MM.1S (cell line): Measurements from ENCODE around the gene CNTNAP2.

ENCODE experiments used
- DNase-seq: peaks from one replicate; pipeline ENCODE4 v3.0.0-alpha.2; 2015
- H2AFZ ChIP-seq: fragments of 300-600 bp; sonication (generic); 2 replicates; pipeline ENCODE4 v1.6.0; 2016; ENCODE audit warnings: antibody characterized with exemption, low read length
- H3F3A ChIP-seq: fragments of 300-600 bp; sonication (generic); 2 replicates; pipeline ENCODE4 v1.6.1; 2016; ENCODE audit warnings: mild to moderate bottlenecking, antibody characterized with exemption, low read length, moderate library complexity, mixed read lengths; ENCODE audit not compliant: insufficient read depth
- H3K27ac ChIP-seq: fragments of 300-600 bp; sonication (generic); 2 replicates; pipeline ENCODE4 v1.5.1; 2016; ENCODE audit warnings: mild to moderate bottlenecking, low read length
- H3K27me3 ChIP-seq: fragments of 300-600 bp; sonication (generic); replicated peaks from 2 replicates; pipeline ENCODE4 v1.6.0; 2016; ENCODE audit warnings: low read length; ENCODE audit not compliant: insufficient read depth
- H3K36me3 ChIP-seq: fragments of 300-600 bp; sonication (generic); replicated peaks from 2 replicates; pipeline ENCODE4 v1.6.1; 2016; ENCODE audit warnings: mild to moderate bottlenecking, low read length, mixed read lengths; ENCODE audit not compliant: insufficient read depth
- H3K4me1 ChIP-seq: fragments of 300-600 bp; sonication (generic); 2 replicates; pipeline ENCODE4 v1.6.1; 2016; ENCODE audit warnings: low read length, mixed read lengths
- H3K4me2 ChIP-seq: fragments of 300-600 bp; sonication (generic); 2 replicates; pipeline ENCODE4 v1.6.0; 2016; ENCODE audit warnings: low read depth, low read length
- H3K4me3 ChIP-seq: fragments of 300-600 bp; sonication (generic); 2 replicates; pipeline ENCODE4 v1.5.1; 2016; ENCODE audit warnings: low read length, mixed read lengths
- H3K79me2 ChIP-seq: fragments of 300-600 bp; sonication (generic); 2 replicates; pipeline ENCODE4 v1.6.1; 2016; ENCODE audit warnings: mixed run types, low read length, mixed read lengths
- H3K9ac ChIP-seq: fragments of 300-600 bp; sonication (generic); 2 replicates; pipeline ENCODE4 v1.6.1; 2016; ENCODE audit warnings: low read length, mixed read lengths
- H3K9me2 ChIP-seq: fragments of 300-600 bp; sonication (generic); replicated peaks from 2 replicates; pipeline ENCODE4 v1.6.1; 2016; ENCODE audit warnings: mild to moderate bottlenecking, low read length, mixed read lengths; ENCODE audit not compliant: insufficient read depth
- H3K9me3 ChIP-seq: fragments of 300-600 bp; sonication (generic); replicated peaks from 2 replicates; pipeline ENCODE4 v1.6.1; 2016; ENCODE audit warnings: mild to moderate bottlenecking, low read length, mixed read lengths; ENCODE audit not compliant: insufficient read depth
- H4K20me1 ChIP-seq: fragments of 300-600 bp; sonication (generic); 2 replicates; pipeline ENCODE4 v1.6.1; 2016; ENCODE audit warnings: mild to moderate bottlenecking, low read length, moderate library complexity, mixed read lengths; ENCODE audit not compliant: insufficient read depth
- EZH2 ChIP-seq: fragments of 300-600 bp; sonication (generic); optimal IDR thresholded peaks from 2 replicates; pipeline ENCODE3; 2017; ENCODE audit warnings: low read depth, mild to moderate bottlenecking, antibody characterized with exemption, low read length, mixed read lengths
- EZH2phosphoT487 ChIP-seq: fragments of 300-600 bp; sonication (generic); IDR thresholded peaks from 2 replicates; pipeline ENCODE4 v1.6.1; 2018; ENCODE audit warnings: antibody characterized with exemption, low read length
- TF ChIP-seq, protein P1 (sequence below): fragments of 300-600 bp; sonication (generic); IDR thresholded peaks from 2 replicates; pipeline ENCODE4 v1.5.1; 2016; ENCODE audit warnings: antibody characterized with exemption, low read length, mixed read lengths

The CNTNAP2 gene

DNA sequence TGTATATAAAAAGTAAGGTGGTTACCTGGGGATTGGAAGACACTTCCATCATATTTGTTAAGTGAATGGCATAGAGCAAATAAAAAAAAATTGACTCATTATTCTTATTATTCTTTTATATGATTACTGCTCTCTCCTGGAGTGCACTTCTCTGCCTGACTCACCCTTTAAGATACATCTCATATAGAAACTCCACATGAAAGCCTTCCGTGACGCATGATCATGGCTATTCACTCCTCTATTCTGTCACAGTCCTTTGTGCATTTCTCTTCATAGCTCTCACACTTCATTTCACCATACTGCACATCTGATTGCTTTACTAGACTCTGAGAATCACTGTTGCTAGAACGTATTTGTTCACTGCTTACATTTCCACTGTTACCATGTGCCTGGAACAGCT, 597.3 kb downstream of the CNTNAP2 start:
- TF ChIP-seq EZH2phosphoT487 (no peak), EZH2 (no peak)
- TF ChIP-seq, protein P1, sequence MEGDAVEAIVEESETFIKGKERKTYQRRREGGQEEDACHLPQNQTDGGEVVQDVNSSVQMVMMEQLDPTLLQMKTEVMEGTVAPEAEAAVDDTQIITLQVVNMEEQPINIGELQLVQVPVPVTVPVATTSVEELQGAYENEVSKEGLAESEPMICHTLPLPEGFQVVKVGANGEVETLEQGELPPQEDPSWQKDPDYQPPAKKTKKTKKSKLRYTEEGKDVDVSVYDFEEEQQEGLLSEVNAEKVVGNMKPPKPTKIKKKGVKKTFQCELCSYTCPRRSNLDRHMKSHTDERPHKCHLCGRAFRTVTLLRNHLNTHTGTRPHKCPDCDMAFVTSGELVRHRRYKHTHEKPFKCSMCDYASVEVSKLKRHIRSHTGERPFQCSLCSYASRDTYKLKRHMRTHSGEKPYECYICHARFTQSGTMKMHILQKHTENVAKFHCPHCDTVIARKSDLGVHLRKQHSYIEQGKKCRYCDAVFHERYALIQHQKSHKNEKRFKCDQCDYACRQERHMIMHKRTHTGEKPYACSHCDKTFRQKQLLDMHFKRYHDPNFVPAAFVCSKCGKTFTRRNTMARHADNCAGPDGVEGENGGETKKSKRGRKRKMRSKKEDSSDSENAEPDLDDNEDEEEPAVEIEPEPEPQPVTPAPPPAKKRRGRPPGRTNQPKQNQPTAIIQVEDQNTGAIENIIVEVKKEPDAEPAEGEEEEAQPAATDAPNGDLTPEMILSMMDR, result no peak
- Histone ChIP-seq H3K36me3 (no peaks in the 10 kb centered on the region), H3K27me3 (no peaks in the 10 kb centered on the region), H2AFZ (no peak overlapping the region), H4K20me1 (no peaks in the 10 kb centered on the region), H3K9me3 (no peaks in the 10 kb centered on the region), H3K27ac (no peak overlapping the region), H3K4me3 (no peak overlapping the region), H3F3A (no peaks in the 10 kb centered on the region), H3K79me2 (no peaks in the 10 kb centered on the region), H3K9ac (no peak overlapping the region), H3K4me1 (no peaks in the 10 kb centered on the region), H3K4me2 (no peak overlapping the region), H3K9me2 (no peaks in the 10 kb centered on the region)
- no peak for DNase-seq

DNA sequence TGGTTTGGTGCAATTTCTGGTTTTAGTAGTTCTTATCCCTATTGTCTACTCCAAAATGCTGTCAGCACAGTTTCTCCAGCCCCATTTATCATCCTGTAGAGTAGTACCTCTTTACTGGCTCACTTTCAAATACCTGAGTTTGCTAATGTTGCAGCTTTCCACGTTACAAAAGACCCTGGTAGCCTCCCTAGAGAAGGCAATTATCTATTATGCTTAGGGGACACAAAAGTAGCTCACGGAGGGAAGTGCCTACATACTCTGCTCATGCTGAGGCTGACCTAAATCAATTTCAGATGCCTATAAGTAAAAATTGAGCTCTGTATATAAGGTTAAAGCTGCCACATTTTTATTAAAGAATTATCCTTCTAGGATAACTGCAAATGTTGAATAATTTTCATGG, 603.6 kb downstream of the CNTNAP2 start:
- no peaks in the 10 kb centered on the region for H3K36me3 ChIP-seq
- H3F3A ChIP-seq, result no peaks in the 10 kb centered on the region
- no peaks in the 10 kb centered on the region for H3K9me3 ChIP-seq
- H3K9ac ChIP-seq, result no peak overlapping the region
- no peak overlapping the region for H2AFZ ChIP-seq
- no peak overlapping the region for H3K4me2 ChIP-seq
- H3K27me3 ChIP-seq, result no peaks in the 10 kb centered on the region
- no peaks in the 10 kb centered on the region for H3K79me2 ChIP-seq
- no peaks in the 10 kb centered on the region for H3K4me1 ChIP-seq
- no peak overlapping the region for H3K27ac ChIP-seq
- no peak for DNase-seq
- H3K9me2 ChIP-seq, result no peaks in the 10 kb centered on the region
- TF ChIP-seq, protein P1, result no peak
- TF ChIP-seq EZH2phosphoT487 (no peak), EZH2 (no peak)
- H3K4me3 ChIP-seq, result no peak overlapping the region
- no peaks in the 10 kb centered on the region for H4K20me1 ChIP-seq

DNA sequence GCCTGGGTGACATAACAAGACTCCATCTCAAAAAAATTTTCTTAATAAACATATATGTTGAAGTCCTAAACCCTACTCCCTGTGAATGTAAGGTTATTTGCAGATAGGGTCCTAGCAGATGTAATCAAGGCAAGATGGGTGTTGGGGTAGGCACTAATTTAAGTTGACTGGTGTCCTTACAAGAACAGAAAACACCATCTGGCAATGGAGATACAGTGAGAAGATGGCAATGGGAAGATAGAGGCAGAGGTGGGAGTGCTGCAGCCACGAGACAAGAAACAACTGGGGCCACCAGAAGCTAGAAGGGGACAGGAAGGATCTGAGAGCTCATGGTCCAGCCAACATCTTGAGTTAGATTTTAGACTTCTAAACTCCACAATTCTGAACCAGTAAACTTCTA, 606.4 kb downstream of the CNTNAP2 start:
- Histone ChIP-seq H3K9ac (no peak overlapping the region), H3K79me2 (no peaks in the 10 kb centered on the region), H3K27ac (no peak overlapping the region), H3K27me3 (no peaks in the 10 kb centered on the region), H4K20me1 (no peaks in the 10 kb centered on the region), H3K9me3 (no peaks in the 10 kb centered on the region), H2AFZ (no peak overlapping the region), H3K4me3 (no peak overlapping the region), H3F3A (no peaks in the 10 kb centered on the region), H3K4me1 (no peaks in the 10 kb centered on the region), H3K4me2 (no peak overlapping the region), H3K36me3 (no peaks in the 10 kb centered on the region), H3K9me2 (no peaks in the 10 kb centered on the region)
- TF ChIP-seq EZH2 (no peak), EZH2phosphoT487 (no peak)
- TF ChIP-seq, protein P1, result no peak
- DNase-seq, result no peak
